ENCODE results near the gene NOS1AP. TPM values are rescaled to one million over a fixed set of nuclear protein-coding genes. Genes with fewer than 3 reads are reported as not detected.

Gene NOS1AP
- total and polyA plus RNA-seq, 2 experiments from 2014 or later: 4.9 to 6.6 TPM

GRCh38 chr1:162375463-162375862, 306.0 kb downstream of the NOS1AP start:
- Histone ChIP-seq H3K27me3 (no peaks in the 10 kb centered on the region), H3K9me3 (ENCODE audit: low read depth) (no peaks in the 10 kb centered on the region), H3K4me1 (ENCODE audit: low read depth) (peaks cover 9% of the 10 kb centered on the region), H3K36me3 (no peaks in the 10 kb centered on the region), H3K4me3 (no peak overlapping the region), H3K27ac (no peak overlapping the region)
- DNase-seq (ENCODE audit: low read depth in 1 of 2, low spot score in 1 of 2): no peak
- TF ChIP-seq CTCF (IDR thresholded peaks at IDR 0.05; ENCODE audit: low read depth, low read length): no peak

GRCh38 chr1:162376691-162377090, 307.2 kb downstream of the NOS1AP start, which contains the start of gene SPATA46:
TSS of gene SPATA46 (minus strand) at chr1:162376854. CDS start at chr1:162376790, 64 bp downstream.
- Histone ChIP-seq H3K4me3 (no peak within 1 kb of the TSS), H3K4me1 (ENCODE audit: low read depth) (peaks cover 9% of the 10 kb centered on the region), H3K9me3 (ENCODE audit: low read depth) (no peaks in the 10 kb centered on the region), H3K27me3 (no peaks in the 10 kb centered on the region), H3K36me3 (no peaks in the 10 kb centered on the region), H3K27ac (no peak within 1 kb of the TSS)
- DNase-seq (ENCODE audit: low read depth in 1 of 2, low spot score in 1 of 2): no peak
- TF ChIP-seq CTCF (IDR thresholded peaks at IDR 0.05; ENCODE audit: low read depth, low read length): no peak

- no peak overlapping the region for H3K4me3 ChIP-seq
- H3K36me3 ChIP-seq: no peaks in the 10 kb centered on the region
- no peak for TF ChIP-seq CTCF (IDR thresholded peaks at IDR 0.05; ENCODE audit: low read depth, low read length)
- no peaks in the 10 kb centered on the region for H3K27me3 ChIP-seq
- peaks cover 6% of the 10 kb centered on the region for H3K4me1 ChIP-seq (ENCODE audit: low read depth)
- no peaks in the 10 kb centered on the region for H3K9me3 ChIP-seq (ENCODE audit: low read depth)
- H3K27ac ChIP-seq: no peak overlapping the region
- no peak for DNase-seq (ENCODE audit: low read depth in 1 of 2, low spot score in 1 of 2)
These were observed 310.8 kb downstream of the NOS1AP start for GRCh38 chr1:162380061-162380846.

- DNase-seq (ENCODE audit: low read depth in 1 of 2, low spot score in 1 of 2): no peak
- Histone ChIP-seq H3K4me3 (no peak within 1 kb of the TSS), H3K27me3 (no peaks in the 10 kb centered on the region), H3K27ac (no peak within 1 kb of the TSS), H3K36me3 (no peaks in the 10 kb centered on the region), H3K4me1 (ENCODE audit: low read depth) (peaks cover 6% of the 10 kb centered on the region), H3K9me3 (ENCODE audit: low read depth) (no peaks in the 10 kb centered on the region)
- TF ChIP-seq CTCF (IDR thresholded peaks at IDR 0.05; ENCODE audit: low read depth, low read length): no peak
These were observed 311.9 kb downstream of the NOS1AP start, which contains the start of gene C1orf226 for GRCh38 chr1:162381383-162381782. TSS of gene C1orf226 (plus strand) at chr1:162381728. CDS start at chr1:162381902, 174 bp downstream.

- no peaks in the 10 kb centered on the region for H3K9me3 ChIP-seq (ENCODE audit: low read depth)
- H3K27me3 ChIP-seq: no peaks in the 10 kb centered on the region
- DNase-seq (ENCODE audit: low read depth in 1 of 2, low spot score in 1 of 2): no peak
- peaks cover 6% of the 10 kb centered on the region for H3K4me1 ChIP-seq (ENCODE audit: low read depth)
- no peak overlapping the region for H3K27ac ChIP-seq
- TF ChIP-seq CTCF (IDR thresholded peaks at IDR 0.05; ENCODE audit: low read depth, low read length): no peak
- no peak overlapping the region for H3K4me3 ChIP-seq
- no peaks in the 10 kb centered on the region for H3K36me3 ChIP-seq
These were observed 312.7 kb downstream of the NOS1AP start for GRCh38 chr1:162381941-162382750.
